GM19193 (cell line): ENCODE measurements around the gene UPK1B.

Experiments
- POLR2A ChIP-seq: IDR thresholded peaks from 4 replicates; pipeline ENCODE4 v1.6.1; 2011; ENCODE audit not compliant: insufficient read depth, insufficient read length; ENCODE audit errors: extremely low read depth

UPK1B gene

GRCh38 chr3:119173325-119173724, at the start of gene UPK1B:
UPK1B (plus strand) TSS chr3:119173598; CDS start chr3:119186742, 13,144 bp downstream.
- no peak for TF ChIP-seq POLR2A

GRCh38 chr3:119125342-119125741, 48.1 kb upstream of the UPK1B start:
- no peak for TF ChIP-seq POLR2A

DNA sequence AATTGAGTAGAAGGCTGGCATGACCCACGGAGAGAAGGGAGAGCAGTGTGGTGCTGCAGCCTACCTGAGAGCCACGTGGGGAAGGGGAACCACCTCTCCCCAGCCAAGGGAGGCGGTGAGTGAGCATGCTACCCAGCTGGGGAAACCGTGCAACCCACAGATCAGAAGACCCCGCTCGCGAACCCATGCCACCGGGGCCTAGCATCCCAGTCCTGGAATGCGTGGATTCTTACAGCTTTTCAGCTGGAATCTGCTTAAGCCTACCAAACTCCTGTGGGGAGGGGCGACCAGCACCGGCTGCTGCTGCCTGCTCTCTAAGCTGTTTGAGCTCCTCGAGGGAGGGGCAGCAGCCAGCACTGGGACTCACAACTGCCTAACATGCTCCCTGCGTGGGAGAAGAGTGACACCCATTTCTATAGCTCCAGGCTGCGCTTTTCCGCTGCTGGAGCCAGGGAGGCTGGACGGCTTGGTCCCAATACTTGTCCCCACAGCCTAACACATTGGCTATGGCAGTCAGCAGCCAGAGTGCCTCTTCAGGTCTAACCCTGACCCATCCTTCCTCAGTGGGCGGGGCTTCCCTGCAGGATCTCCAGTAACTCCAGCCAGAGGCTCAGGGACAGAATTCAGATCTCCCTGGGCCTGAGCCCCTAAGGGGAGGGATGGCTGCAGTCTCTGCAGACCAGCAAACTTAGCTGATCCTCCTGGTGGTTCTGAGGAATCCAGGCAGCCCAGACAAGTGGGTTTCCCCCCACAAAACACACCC, 47.5 kb upstream of the UPK1B start:
- no peak for TF ChIP-seq POLR2A

- no peak for TF ChIP-seq POLR2A
Observed at GRCh38 chr3:119140466-119140865, 32.9 kb upstream of the UPK1B start.

- TF ChIP-seq POLR2A, result no peak
Observed at GRCh38 chr3:119145128-119145499, 28.3 kb upstream of the UPK1B start.

DNA sequence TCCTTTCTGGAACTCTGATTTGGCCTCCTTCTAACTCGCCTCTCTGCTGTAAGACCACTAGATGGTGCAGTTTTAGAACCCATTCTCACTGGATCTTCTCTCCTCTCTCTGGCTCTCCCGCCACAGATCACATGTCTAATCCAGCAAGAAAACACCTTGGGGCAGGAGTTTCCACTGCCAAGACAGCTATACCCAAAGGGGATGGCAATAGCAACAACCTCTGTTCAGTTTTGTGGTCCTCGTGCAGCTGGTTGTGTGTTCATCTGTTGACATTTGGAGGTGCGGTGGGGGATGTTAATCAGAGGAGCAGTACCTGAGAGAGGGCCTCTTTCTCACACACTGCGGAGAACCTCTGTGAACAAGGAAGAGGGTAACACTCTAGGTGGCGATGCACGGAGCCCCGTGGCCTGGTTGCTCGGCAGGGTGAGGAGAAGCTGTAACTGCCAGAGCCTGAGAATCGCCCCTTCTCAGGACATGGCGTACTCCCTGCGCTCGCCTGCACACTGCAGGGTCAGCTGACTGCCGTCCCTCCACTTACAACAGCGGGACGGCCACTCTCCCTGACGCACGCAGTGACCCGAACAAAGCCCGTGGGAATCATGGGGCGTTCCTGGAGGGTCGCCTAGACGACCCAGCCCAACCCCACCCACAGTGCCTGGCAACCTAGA, 27.8 kb upstream of the UPK1B start, which contains the start of gene TEX55:
Gene TEX55, plus strand, starts transcription at position 666 of the 668 bp plus-strand sequence. CDS start 25 bp downstream, outside the sequence.
- no peak for TF ChIP-seq POLR2A

DNA sequence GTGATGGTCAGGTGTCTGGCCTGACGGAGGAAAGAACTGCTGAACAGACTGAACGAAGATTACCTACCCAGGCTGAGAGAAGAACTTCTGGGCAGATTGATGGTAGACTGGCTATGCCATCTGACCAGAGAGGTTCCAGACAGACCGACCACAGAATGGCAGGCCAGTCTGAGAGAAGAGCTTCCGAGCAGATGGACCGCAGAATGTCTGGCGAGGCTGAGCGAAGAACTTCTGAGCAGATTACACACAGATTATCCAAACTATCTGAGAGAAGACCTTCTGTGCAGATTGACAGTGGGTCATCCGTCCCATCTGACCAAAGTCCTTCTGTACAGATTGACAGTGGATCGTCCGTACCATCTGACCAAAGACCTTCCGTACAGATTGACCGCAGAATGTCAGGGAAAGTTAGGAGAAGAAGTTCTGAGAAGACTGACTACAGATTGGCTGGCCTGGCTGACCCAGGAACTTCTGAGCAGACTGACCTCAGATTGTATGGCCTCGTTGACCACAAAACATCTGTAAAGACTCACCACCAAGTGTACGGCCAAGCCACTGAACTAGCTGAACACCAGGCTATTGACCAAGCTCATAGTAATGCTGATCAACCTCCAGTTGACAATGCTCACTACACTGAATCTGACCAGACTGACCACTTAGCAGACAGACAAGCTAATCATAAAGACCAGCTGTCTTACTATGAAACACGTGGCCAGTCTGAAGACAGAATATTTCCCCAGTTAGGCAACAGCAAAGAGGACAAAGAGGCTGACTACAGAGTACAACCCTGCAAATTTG, 26.6 kb upstream of the UPK1B start:
- no peak for TF ChIP-seq POLR2A

DNA sequence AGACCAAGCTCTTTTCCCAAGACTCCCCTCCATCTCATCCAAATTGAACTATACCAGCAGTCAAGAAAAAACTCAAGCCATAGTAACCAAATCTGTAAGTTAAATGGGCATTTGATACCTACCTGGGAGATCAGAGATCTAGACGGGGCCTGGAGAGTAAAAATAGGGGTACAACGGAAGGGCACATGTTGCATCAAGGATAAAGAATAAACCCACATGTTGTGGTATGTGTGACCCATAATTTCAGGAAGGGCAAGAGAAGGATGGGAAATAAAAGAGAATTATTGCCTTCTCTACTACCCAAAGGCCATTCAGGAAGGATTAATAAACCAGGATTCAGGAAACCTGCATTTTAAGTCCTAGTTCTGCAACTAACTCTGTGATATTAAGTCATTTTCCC, 25.9 kb upstream of the UPK1B start:
- no peak for TF ChIP-seq POLR2A

DNA sequence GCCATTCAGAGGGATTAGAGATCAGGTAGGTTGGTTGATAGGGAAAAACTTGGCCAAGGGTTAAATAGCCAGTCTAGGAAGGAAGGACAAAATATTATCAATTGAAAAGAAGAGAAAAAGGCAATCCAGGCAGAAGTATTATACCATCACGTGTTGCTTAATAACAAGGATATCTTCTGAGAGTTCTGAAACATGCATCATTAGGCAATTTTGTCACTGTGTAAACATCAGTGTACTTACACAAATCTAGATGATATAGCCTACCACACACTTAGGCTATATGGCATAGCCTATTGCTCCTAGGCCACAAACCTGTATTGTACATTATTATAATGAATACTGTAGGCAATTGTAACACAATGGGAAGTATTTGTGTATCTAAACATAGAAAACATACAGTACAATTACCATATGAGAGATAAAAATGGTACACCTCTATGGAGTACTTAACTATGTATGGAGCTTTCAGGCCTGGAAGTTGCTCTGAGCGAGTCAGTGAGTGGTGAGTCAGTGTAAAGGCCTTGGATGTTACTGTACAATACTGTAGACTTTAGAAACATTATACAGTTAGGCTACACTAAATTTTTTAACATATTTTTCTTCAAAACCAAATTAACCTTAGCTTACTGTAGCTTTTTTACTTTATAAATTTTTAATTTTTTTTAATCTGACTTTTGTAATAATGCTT, 24.8 kb upstream of the UPK1B start:
- no peak for TF ChIP-seq POLR2A

DNA sequence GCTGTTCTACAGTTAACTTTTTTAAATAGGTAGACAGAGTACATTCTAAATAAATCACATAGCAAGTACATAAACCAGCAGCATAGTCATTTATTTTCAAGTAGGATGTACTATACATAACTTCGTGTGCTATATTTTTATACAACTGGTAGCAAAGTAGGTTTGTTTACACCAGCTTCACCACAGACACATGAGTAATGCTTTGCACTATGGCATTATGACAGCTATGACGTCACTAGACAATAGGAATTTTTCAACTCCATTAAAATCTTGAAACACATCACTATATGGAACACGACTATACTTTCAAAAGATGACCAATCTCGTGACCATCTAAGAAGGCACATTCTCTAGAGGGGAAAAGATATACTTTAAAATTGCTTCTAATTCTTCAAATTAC, 23.9 kb upstream of the UPK1B start:
- no peak for TF ChIP-seq POLR2A

- no peak for TF ChIP-seq POLR2A
Observed at GRCh38 chr3:119156868-119157267, 16.5 kb upstream of the UPK1B start.

DNA sequence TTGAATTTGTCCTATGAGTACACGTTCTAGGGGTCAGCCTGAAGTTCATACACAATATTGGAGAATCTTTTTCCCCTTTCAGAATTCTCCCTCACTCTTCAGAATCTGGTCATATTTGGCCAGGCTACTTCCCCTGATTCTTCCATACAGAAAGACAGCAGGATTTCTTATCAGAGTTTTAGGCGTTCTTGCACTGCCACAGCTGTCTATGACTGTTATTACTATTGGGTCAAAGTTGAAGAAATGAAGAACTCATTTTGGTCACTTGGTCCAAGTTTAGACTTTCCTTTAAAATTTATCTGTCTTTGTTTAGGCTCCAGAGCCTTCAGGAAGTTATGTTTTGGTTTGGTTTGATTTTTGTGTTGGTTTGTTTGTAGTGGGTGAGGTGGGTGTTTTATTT, 15.4 kb upstream of the UPK1B start:
- TF ChIP-seq POLR2A, result no peak

DNA sequence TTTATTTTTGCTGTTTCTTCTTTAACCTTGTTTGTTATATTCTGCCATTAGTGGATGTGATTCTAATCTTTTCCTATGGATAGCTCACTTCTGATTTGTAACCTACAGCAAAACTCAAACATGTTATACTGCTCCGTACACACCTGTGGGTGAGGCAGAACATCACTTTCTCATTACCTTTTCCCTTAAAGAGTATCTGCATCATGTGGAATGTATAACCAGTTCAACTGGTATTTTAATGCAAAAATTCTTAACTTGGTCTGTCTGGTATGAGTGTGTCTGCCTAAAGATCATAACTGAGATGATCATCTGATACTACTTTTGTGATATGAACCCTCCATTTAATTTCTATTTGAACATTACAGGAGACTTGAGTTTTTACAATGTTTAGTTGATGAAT, 13.0 kb upstream of the UPK1B start:
- TF ChIP-seq POLR2A, result no peak

DNA sequence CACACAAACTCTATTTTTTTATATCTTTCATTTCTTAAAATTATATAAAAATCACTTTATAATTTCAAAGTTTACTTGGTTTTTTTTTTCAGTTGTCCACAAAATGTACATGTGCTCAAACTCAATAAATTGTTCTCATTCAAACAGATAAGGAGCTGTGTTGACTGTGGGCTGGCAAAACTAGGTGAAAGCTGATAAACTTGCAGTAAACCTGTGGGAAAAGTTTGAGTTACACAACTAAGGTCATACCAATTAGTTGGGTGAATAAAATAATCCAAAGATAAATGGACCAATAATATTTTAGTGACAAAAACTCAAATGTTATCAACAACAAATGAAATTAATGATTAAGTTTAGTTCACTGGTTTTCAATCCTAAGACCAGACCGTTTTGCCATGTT, 12.6 kb upstream of the UPK1B start:
- no peak for TF ChIP-seq POLR2A

- no peak for TF ChIP-seq POLR2A
Observed at GRCh38 chr3:119161240-119161639, 12.2 kb upstream of the UPK1B start.
